Measurements from ENCODE around the gene SSBP3.
"Not testable (repeated sequence)": the region's sequence is repeated elsewhere in the genome, so short reads cannot be mapped to it uniquely, and the experiment has no call there.

Gene SSBP3

GRCh38 chr1:54245501-54245900, 160.7 kb downstream of the SSBP3 start:
- FAIRE-seq, result no peak
- TF ChIP-seq POLR2AphosphoS5 (IDR thresholded peaks at IDR 0.05; ENCODE audit: low read depth, low read length) (no peak), POU2F2 (IDR thresholded peaks at IDR 0.05; ENCODE audit: low read depth, low read length) (no peak), TAF1 (IDR thresholded peaks at IDR 0.05; ENCODE audit: low read depth, low read length) (no peak), PAX5 (IDR thresholded peaks at IDR 0.05; ENCODE audit: insufficient read depth, low read length, severe bottlenecking) (no peak), POLR2A (IDR thresholded peaks at IDR 0.05; ENCODE audit: low read depth, low read length) (no peak), SPI1 (IDR thresholded peaks at IDR 0.05; ENCODE audit: low read depth, low read length) (no peak)
- no peak for DNase-seq (ENCODE audit: insufficient read length, low spot score)

- TF ChIP-seq POU2F2 (IDR thresholded peaks at IDR 0.05; ENCODE audit: low read depth, low read length) (no peak), SPI1 (IDR thresholded peaks at IDR 0.05; ENCODE audit: low read depth, low read length) (no peak), POLR2A (IDR thresholded peaks at IDR 0.05; ENCODE audit: low read depth, low read length) (no peak), POLR2AphosphoS5 (IDR thresholded peaks at IDR 0.05; ENCODE audit: low read depth, low read length) (no peak), PAX5 (IDR thresholded peaks at IDR 0.05; ENCODE audit: insufficient read depth, low read length, severe bottlenecking) (no peak), TAF1 (IDR thresholded peaks at IDR 0.05; ENCODE audit: low read depth, low read length) (no peak)
- no peak for DNase-seq (ENCODE audit: insufficient read length, low spot score)
- no peak for FAIRE-seq
Observed at GRCh38 chr1:54244655-54245054, 161.5 kb downstream of the SSBP3 start.

GRCh38 chr1:54243022-54243421, 163.2 kb downstream of the SSBP3 start:
- TF ChIP-seq TAF1 (IDR thresholded peaks at IDR 0.05; ENCODE audit: low read depth, low read length), result no peak
- DNase-seq (ENCODE audit: insufficient read length, low spot score) (no peak), FAIRE-seq (no peak)

- TF ChIP-seq SPI1 (IDR thresholded peaks at IDR 0.05; ENCODE audit: low read depth, low read length) (no peak), POLR2A (IDR thresholded peaks at IDR 0.05; ENCODE audit: low read depth, low read length) (no peak), PAX5 (IDR thresholded peaks at IDR 0.05; ENCODE audit: insufficient read depth, low read length, severe bottlenecking) (no peak), POU2F2 (IDR thresholded peaks at IDR 0.05; ENCODE audit: low read depth, low read length) (no peak), TAF1 (IDR thresholded peaks at IDR 0.05; ENCODE audit: low read depth, low read length) (no peak), POLR2AphosphoS5 (IDR thresholded peaks at IDR 0.05; ENCODE audit: low read depth, low read length) (no peak)
- DNase-seq (ENCODE audit: insufficient read length, low spot score), result no peak
- FAIRE-seq, result no peak
Observed at GRCh38 chr1:54241364-54241763, 164.8 kb downstream of the SSBP3 start.

- FAIRE-seq (no peak), DNase-seq (ENCODE audit: insufficient read length, low spot score) (no peak)
- TF ChIP-seq PAX5 (IDR thresholded peaks at IDR 0.05; ENCODE audit: insufficient read depth, low read length, severe bottlenecking) (no peak), SPI1 (IDR thresholded peaks at IDR 0.05; ENCODE audit: low read depth, low read length) (no peak), TAF1 (IDR thresholded peaks at IDR 0.05; ENCODE audit: low read depth, low read length) (no peak), POLR2A (IDR thresholded peaks at IDR 0.05; ENCODE audit: low read depth, low read length) (no peak), POU2F2 (IDR thresholded peaks at IDR 0.05; ENCODE audit: low read depth, low read length) (no peak), POLR2AphosphoS5 (IDR thresholded peaks at IDR 0.05; ENCODE audit: low read depth, low read length) (no peak)
Observed at GRCh38 chr1:54240741-54241335, 165.4 kb downstream of the SSBP3 start.

- DNase-seq (ENCODE audit: insufficient read length, low spot score), result no peak
- no peak for TF ChIP-seq PAX5 (IDR thresholded peaks at IDR 0.05; ENCODE audit: insufficient read depth, low read length, severe bottlenecking)
- no peak for TF ChIP-seq POU2F2 (IDR thresholded peaks at IDR 0.05; ENCODE audit: low read depth, low read length)
- TF ChIP-seq POLR2A (IDR thresholded peaks at IDR 0.05; ENCODE audit: low read depth, low read length), result no peak
- TF ChIP-seq SPI1 (IDR thresholded peaks at IDR 0.05; ENCODE audit: low read depth, low read length), result no peak
- no peak for TF ChIP-seq POLR2AphosphoS5 (IDR thresholded peaks at IDR 0.05; ENCODE audit: low read depth, low read length)
- no peak for TF ChIP-seq TAF1 (IDR thresholded peaks at IDR 0.05; ENCODE audit: low read depth, low read length)
- no peak for FAIRE-seq
Observed at GRCh38 chr1:54239631-54240031, 166.6 kb downstream of the SSBP3 start.

- TF ChIP-seq POLR2AphosphoS5 (IDR thresholded peaks at IDR 0.05; ENCODE audit: low read depth, low read length), result no peak
- TF ChIP-seq POU2F2 (IDR thresholded peaks at IDR 0.05; ENCODE audit: low read depth, low read length), result no peak
- TF ChIP-seq TAF1 (IDR thresholded peaks at IDR 0.05; ENCODE audit: low read depth, low read length), result no peak
- no peak for TF ChIP-seq SPI1 (IDR thresholded peaks at IDR 0.05; ENCODE audit: low read depth, low read length)
- no peak for TF ChIP-seq POLR2A (IDR thresholded peaks at IDR 0.05; ENCODE audit: low read depth, low read length)
- no peak for TF ChIP-seq PAX5 (IDR thresholded peaks at IDR 0.05; ENCODE audit: insufficient read depth, low read length, severe bottlenecking)
- DNase-seq (ENCODE audit: insufficient read length, low spot score) (no peak), FAIRE-seq (no peak)
Observed at GRCh38 chr1:54239035-54239383, 167.2 kb downstream of the SSBP3 start.

GRCh38 chr1:54238353-54239034, 167.7 kb downstream of the SSBP3 start:
- FAIRE-seq, result no peak
- DNase-seq (ENCODE audit: insufficient read length, low spot score), result no peak
- TF ChIP-seq POU2F2 (IDR thresholded peaks at IDR 0.05; ENCODE audit: low read depth, low read length) (no peak), POLR2AphosphoS5 (IDR thresholded peaks at IDR 0.05; ENCODE audit: low read depth, low read length) (no peak), POLR2A (IDR thresholded peaks at IDR 0.05; ENCODE audit: low read depth, low read length) (no peak), PAX5 (IDR thresholded peaks at IDR 0.05; ENCODE audit: insufficient read depth, low read length, severe bottlenecking) (no peak), SPI1 (IDR thresholded peaks at IDR 0.05; ENCODE audit: low read depth, low read length) (no peak)

GRCh38 chr1:54237586-54237985, 168.6 kb downstream of the SSBP3 start:
- peak; percentile 13 for FAIRE-seq
- TF ChIP-seq TAF1 (IDR thresholded peaks at IDR 0.05; ENCODE audit: low read depth, low read length), result no peak
- TF ChIP-seq PAX5 (IDR thresholded peaks at IDR 0.05; ENCODE audit: insufficient read depth, low read length, severe bottlenecking), result no peak
- TF ChIP-seq POLR2AphosphoS5 (IDR thresholded peaks at IDR 0.05; ENCODE audit: low read depth, low read length), result no peak
- TF ChIP-seq POLR2A (IDR thresholded peaks at IDR 0.05; ENCODE audit: low read depth, low read length), result no peak
- no peak for TF ChIP-seq SPI1 (IDR thresholded peaks at IDR 0.05; ENCODE audit: low read depth, low read length)
- no peak for TF ChIP-seq POU2F2 (IDR thresholded peaks at IDR 0.05; ENCODE audit: low read depth, low read length)

GRCh38 chr1:54234284-54234683, 171.9 kb downstream of the SSBP3 start:
- FAIRE-seq, result no peak
- DNase-seq (ENCODE audit: insufficient read length, low spot score), result no peak
- TF ChIP-seq TAF1 (IDR thresholded peaks at IDR 0.05; ENCODE audit: low read depth, low read length) (no peak), POLR2A (IDR thresholded peaks at IDR 0.05; ENCODE audit: low read depth, low read length) (no peak)

More at GRCh38 chr1:54237586-54237985, 168.6 kb downstream of the SSBP3 start:
- no peak for DNase-seq (ENCODE audit: insufficient read length, low spot score)

- FAIRE-seq, result not testable (repeated sequence)
Observed at GRCh38 chr1:54233196-54233595, 173.0 kb downstream of the SSBP3 start.

More at GRCh38 chr1:54233196-54233595, 173.0 kb downstream of the SSBP3 start:
- not testable (repeated sequence) for DNase-seq (ENCODE audit: insufficient read length, low spot score)
